Measurements from ENCODE around the gene HSPA9. TPM values are rescaled to one million over a fixed set of nuclear protein-coding genes. Genes with fewer than 3 reads are reported as not detected.

The HSPA9 gene
- total and polyA plus RNA-seq, 10 of the 15 experiments (the other 5 are each of a cell fraction or from before 2014, with no cell fraction given): 145 to 455 (median 343) TPM

- no peak for TF ChIP-seq REST (IDR thresholded peaks at IDR 0.05; ENCODE audit: low read depth, low read length)
- no peak for TF ChIP-seq GABPA (IDR thresholded peaks at IDR 0.05; ENCODE audit: low read depth)
- TF ChIP-seq WRNIP1 (IDR thresholded peaks at IDR 0.05; ENCODE audit: borderline replicate concordance, low read depth, low read length): no peak
- TF ChIP-seq MEF2A (IDR thresholded peaks at IDR 0.05; ENCODE audit: insufficient read depth, low read depth, low read length): no peak
- no peak for TF ChIP-seq PBX3 (IDR thresholded peaks at IDR 0.05; ENCODE audit: insufficient replicate concordance, low read depth, low read length)
- TF ChIP-seq MTA2 (IDR thresholded peaks at IDR 0.05; ENCODE audit: low read depth): no peak
- TF ChIP-seq CBFB (IDR thresholded peaks at IDR 0.05; ENCODE audit: low read depth): peak; percentile 64; the same call in 1 of the 2 replicates
- no peak for TF ChIP-seq USF2 (IDR thresholded peaks at IDR 0.05; ENCODE audit: borderline replicate concordance, low read depth, low read length)
- no peak for TF ChIP-seq STAT1 (conservative IDR thresholded peaks at IDR 0.05)
- TF ChIP-seq USF1 (IDR thresholded peaks at IDR 0.05; ENCODE audit: borderline replicate concordance, extremely low read length, insufficient read depth, low read depth, low read length): no peak
- TF ChIP-seq SREBF1 (IDR thresholded peaks at IDR 0.05; ENCODE audit: low read length): no peak
- peak; percentile 79 for TF ChIP-seq IKZF1 (conservative IDR thresholded peaks at IDR 0.05)
- TF ChIP-seq SIN3A (IDR thresholded peaks at IDR 0.05; ENCODE audit: low read depth, low read length): no peak
- no peak for TF ChIP-seq JUNB (IDR thresholded peaks at IDR 0.05)
- TF ChIP-seq CHD2 (IDR thresholded peaks at IDR 0.05; ENCODE audit: borderline replicate concordance, low read depth, low read length): no peak
- TF ChIP-seq FOXK2 (IDR thresholded peaks at IDR 0.05): no peak
- no peak for TF ChIP-seq RAD21 (IDR thresholded peaks at IDR 0.05; ENCODE audit: insufficient read depth, low read depth, low read length)
- no peak for TF ChIP-seq ZNF217 (IDR thresholded peaks at IDR 0.05)
- TF ChIP-seq BMI1 (IDR thresholded peaks at IDR 0.05; ENCODE audit: borderline replicate concordance): no peak
- peak; percentile 82 for TF ChIP-seq BCL3 (IDR thresholded peaks at IDR 0.05; ENCODE audit: borderline replicate concordance, insufficient read depth, low read depth, low read length, poor library complexity, severe bottlenecking)
- no peak for TF ChIP-seq RFX5 (IDR thresholded peaks at IDR 0.05; ENCODE audit: low read depth, low read length)
- TF ChIP-seq SMAD5 (IDR thresholded peaks at IDR 0.05; ENCODE audit: low read depth): no peak
- TF ChIP-seq BHLHE40 (IDR thresholded peaks at IDR 0.05; ENCODE audit: borderline replicate concordance in 1 of 2, low read depth in 2 of 2, low read length in 1 of 2): peak in 1 of 2 experiments; percentile 32; a peak in 1 of 4 replicates
These were observed 28.2 kb upstream of the HSPA9 start (continued) for GRCh38 chr5:138603249-138603920.
